ENCODE measurements around the gene TMPRSS4. TPM values are rescaled to one million over a fixed set of nuclear protein-coding genes. Genes with fewer than 3 reads are reported as not detected.

TMPRSS4 gene
- total RNA-seq, 1 experiment from 2014 or later: not detected

DNA sequence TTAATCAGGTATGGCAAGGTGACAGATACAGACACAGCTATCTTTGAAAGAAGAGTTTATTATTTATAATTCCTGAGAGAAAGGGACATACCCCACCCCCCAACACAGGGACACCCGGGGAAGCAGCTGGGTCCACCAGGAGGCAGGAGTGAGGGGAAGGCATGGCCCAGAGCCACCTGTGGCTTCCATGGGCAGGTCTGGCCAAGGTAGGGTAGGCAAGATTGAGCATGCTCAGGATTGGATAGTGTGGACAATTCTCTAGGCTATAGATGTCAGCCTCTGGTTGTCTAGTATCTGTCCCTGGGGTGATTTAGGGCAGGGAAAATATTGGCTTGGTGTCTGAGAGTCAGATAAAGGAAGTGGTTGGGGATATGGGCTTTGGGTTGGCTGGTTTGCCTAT, 37.4 kb downstream of the TMPRSS4 start:
- no TSS peak for BruUV-seq (replicated peaks)
- Histone ChIP-seq H3K9me3 (ENCODE audit: low read depth, low read length, poor library complexity, severe bottlenecking) (no peaks in the 10 kb centered on the region), H3K36me3 (ENCODE audit: insufficient read depth, low read length, poor library complexity, severe bottlenecking) (no peaks in the 10 kb centered on the region), H3K27ac (ENCODE audit: low read depth, low read length, poor library complexity, severe bottlenecking) (no peak overlapping the region), H3K4me1 (ENCODE audit: insufficient read depth, low read length, poor library complexity, severe bottlenecking) (no peaks in the 10 kb centered on the region), H3K27me3 (replicated peaks; ENCODE audit: insufficient read depth, low read depth, low read length, poor library complexity) (peaks cover 10% of the 10 kb centered on the region), H3K4me3 (ENCODE audit: low read depth, low read length, poor library complexity, severe bottlenecking) (no peak overlapping the region)
- TF ChIP-seq, protein P1, sequence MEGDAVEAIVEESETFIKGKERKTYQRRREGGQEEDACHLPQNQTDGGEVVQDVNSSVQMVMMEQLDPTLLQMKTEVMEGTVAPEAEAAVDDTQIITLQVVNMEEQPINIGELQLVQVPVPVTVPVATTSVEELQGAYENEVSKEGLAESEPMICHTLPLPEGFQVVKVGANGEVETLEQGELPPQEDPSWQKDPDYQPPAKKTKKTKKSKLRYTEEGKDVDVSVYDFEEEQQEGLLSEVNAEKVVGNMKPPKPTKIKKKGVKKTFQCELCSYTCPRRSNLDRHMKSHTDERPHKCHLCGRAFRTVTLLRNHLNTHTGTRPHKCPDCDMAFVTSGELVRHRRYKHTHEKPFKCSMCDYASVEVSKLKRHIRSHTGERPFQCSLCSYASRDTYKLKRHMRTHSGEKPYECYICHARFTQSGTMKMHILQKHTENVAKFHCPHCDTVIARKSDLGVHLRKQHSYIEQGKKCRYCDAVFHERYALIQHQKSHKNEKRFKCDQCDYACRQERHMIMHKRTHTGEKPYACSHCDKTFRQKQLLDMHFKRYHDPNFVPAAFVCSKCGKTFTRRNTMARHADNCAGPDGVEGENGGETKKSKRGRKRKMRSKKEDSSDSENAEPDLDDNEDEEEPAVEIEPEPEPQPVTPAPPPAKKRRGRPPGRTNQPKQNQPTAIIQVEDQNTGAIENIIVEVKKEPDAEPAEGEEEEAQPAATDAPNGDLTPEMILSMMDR (conservative IDR thresholded peaks at IDR 0.05; ENCODE audit: low read depth, low read length): no peak
- no peak for TF ChIP-seq EZH2 (IDR thresholded peaks at IDR 0.05; ENCODE audit: borderline replicate concordance, low read depth, low read length, poor library complexity, severe bottlenecking)
- intact Hi-C loops (cut with micrococcal nuclease; ENCODE audit: unreplicated experiment): no loop called here
- ChIA-PET POLR2A (ENCODE audit: low non-redundant PET) (no interaction called here), CTCF (no interaction called here)
- DNase-seq (ENCODE audit: low spot score): no peak

- Histone ChIP-seq H3K4me1 (ENCODE audit: insufficient read depth, low read length, poor library complexity, severe bottlenecking) (no peaks in the 10 kb centered on the region), H3K27ac (ENCODE audit: low read depth, low read length, poor library complexity, severe bottlenecking) (no peak overlapping the region), H3K9me3 (ENCODE audit: low read depth, low read length, poor library complexity, severe bottlenecking) (no peaks in the 10 kb centered on the region), H3K27me3 (replicated peaks; ENCODE audit: insufficient read depth, low read depth, low read length, poor library complexity) (peaks cover 11% of the 10 kb centered on the region), H3K4me3 (ENCODE audit: low read depth, low read length, poor library complexity, severe bottlenecking) (no peak overlapping the region), H3K36me3 (ENCODE audit: insufficient read depth, low read length, poor library complexity, severe bottlenecking) (no peaks in the 10 kb centered on the region)
- ChIA-PET POLR2A (ENCODE audit: low non-redundant PET) (no interaction called here), CTCF (no interaction called here)
- TF ChIP-seq, protein P1 (conservative IDR thresholded peaks at IDR 0.05; ENCODE audit: low read depth, low read length): no peak
- no peak for TF ChIP-seq EZH2 (IDR thresholded peaks at IDR 0.05; ENCODE audit: borderline replicate concordance, low read depth, low read length, poor library complexity, severe bottlenecking)
- DNase-seq (ENCODE audit: low spot score): no peak
- intact Hi-C loops (cut with micrococcal nuclease; ENCODE audit: unreplicated experiment): no loop called here
- no TSS peak for BruUV-seq (replicated peaks)
Measured at GRCh38 chr11:118115048-118115447, 38.2 kb downstream of the TMPRSS4 start.

DNA sequence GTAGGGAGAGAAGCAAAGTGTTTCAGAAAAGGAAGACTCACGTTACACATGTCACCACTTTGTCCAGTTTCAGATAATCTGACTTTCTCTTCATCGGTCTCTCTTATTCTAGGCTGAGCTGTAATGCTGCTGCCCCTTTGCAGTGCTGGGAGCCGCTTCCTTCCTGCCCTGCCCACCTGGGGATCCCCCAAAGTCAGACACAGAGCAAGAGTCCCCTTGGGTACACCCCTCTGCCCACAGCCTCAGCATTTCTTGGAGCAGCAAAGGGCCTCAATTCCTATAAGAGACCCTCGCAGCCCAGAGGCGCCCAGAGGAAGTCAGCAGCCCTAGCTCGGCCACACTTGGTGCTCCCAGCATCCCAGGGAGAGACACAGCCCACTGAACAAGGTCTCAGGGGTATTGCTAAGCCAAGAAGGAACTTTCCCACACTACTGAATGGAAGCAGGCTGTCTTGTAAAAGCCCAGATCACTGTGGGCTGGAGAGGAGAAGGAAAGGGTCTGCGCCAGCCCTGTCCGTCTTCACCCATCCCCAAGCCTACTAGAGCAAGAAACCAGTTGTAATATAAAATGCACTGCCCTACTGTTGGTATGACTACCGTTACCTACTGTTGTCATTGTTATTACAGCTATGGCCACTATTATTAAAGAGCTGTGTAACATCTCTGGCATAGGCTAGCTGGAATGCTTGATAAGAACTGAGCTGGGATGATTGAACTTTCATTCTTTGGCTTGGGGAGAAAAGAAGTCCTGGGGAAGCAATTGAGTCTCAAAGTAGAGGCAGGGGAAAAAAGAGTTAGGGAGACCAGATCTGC, 41.1 kb downstream of the TMPRSS4 start:
- Histone ChIP-seq H3K36me3 (ENCODE audit: insufficient read depth, low read length, poor library complexity, severe bottlenecking) (no peaks in the 10 kb centered on the region), H3K4me3 (ENCODE audit: low read depth, low read length, poor library complexity, severe bottlenecking) (no peak overlapping the region), H3K4me1 (ENCODE audit: insufficient read depth, low read length, poor library complexity, severe bottlenecking) (no peaks in the 10 kb centered on the region), H3K9me3 (ENCODE audit: low read depth, low read length, poor library complexity, severe bottlenecking) (no peaks in the 10 kb centered on the region), H3K27me3 (replicated peaks; ENCODE audit: insufficient read depth, low read depth, low read length, poor library complexity) (peaks cover 11% of the 10 kb centered on the region), H3K27ac (ENCODE audit: low read depth, low read length, poor library complexity, severe bottlenecking) (no peak overlapping the region)
- no peak for DNase-seq (ENCODE audit: low spot score)
- no TSS peak for BruUV-seq (replicated peaks)
- POLR2A ChIA-PET (ENCODE audit: low non-redundant PET): no interaction called here
- CTCF ChIA-PET: interaction anchor here (0.6 kb wide), 1 partner anchor 22 kb away, joined by 4 read pairs; no protein-coding TSS in a partner anchor
- intact Hi-C loops (cut with micrococcal nuclease; ENCODE audit: unreplicated experiment): no loop called here
- TF ChIP-seq, protein P1 (conservative IDR thresholded peaks at IDR 0.05; ENCODE audit: low read depth, low read length): no peak
- no peak for TF ChIP-seq EZH2 (IDR thresholded peaks at IDR 0.05; ENCODE audit: borderline replicate concordance, low read depth, low read length, poor library complexity, severe bottlenecking)
